H1 (cell line): ENCODE results near the gene MMP24OS. TPM values are rescaled to one million over a fixed set of nuclear protein-coding genes. Genes with fewer than 3 reads are reported as not detected.

ENCODE experiments used
- BACH1 ChIP-seq: IDR thresholded peaks from 2 replicates; pipeline ENCODE4 v1.6.1; 2012; ENCODE audit warnings: low read length, improper control_type of control experiment
- BRCA1 ChIP-seq: IDR thresholded peaks from 2 replicates; pipeline ENCODE4 v1.6.1; 2012; ENCODE audit warnings: low read depth, low read length, improper control_type of control experiment
- FOSL1 ChIP-seq: IDR thresholded peaks from 2 replicates; pipeline ENCODE4 v1.6.1; 2011; ENCODE audit warnings: mild to moderate bottlenecking, low read depth, low read length, moderate library complexity; ENCODE audit not compliant: insufficient read depth
- JUN ChIP-seq: IDR thresholded peaks from 2 replicates; pipeline ENCODE4 v1.6.1; 2011; ENCODE audit warnings: low read depth, mild to moderate bottlenecking, improper control_type of control experiment, low read length
- SAP30 ChIP-seq: fragments of 300-600 bp; sonication (generic); IDR thresholded peaks from 2 replicates; pipeline ENCODE4 v1.7.1; 2012; ENCODE audit warnings: low read length, moderate library complexity, mild to moderate bottlenecking, inconsistent platforms; ENCODE audit not compliant: insufficient read depth, insufficient replicate concordance
- polyA plus RNA-seq, 7 experiments: library from polyadenylated mRNA; depleted of rRNA in 3 of 7; stranded (reverse) in 5 of 7; unstranded in 2 of 7; fragments of >200 nt in 5 of 7; fragments of 200-250 nt in 2 of 7; gene quantifications; 1 replicate in 5 of 7; 2 replicates in 1 of 7; 4 replicates in 1 of 7; pipeline versions ENCODE4 v1.2.1 to v1.2.3, GENCODE V29; 2011 to 2013; ENCODE audit warnings: missing spikeins in 2 of 7, mixed read lengths in 2 of 7
- total RNA-seq: library from RNA; stranded (reverse); fragmentation: NEBNext Ultra II Directional; extraction: Animal tissue kit (Norgen Biotek cat#: 25700); gene quantifications from 2 replicates; pipeline ENCODE4 v1.2.1, GENCODE V29; 2021

The MMP24OS gene
- total and polyA plus RNA-seq, 2 of the 8 experiments (the other 6 are each of a cell fraction or from before 2014, with no cell fraction given): 19.0 to 21.3 TPM

- no peak for TF ChIP-seq BRCA1
- no peak for TF ChIP-seq FOSL1
- no peak for TF ChIP-seq SAP30
- TF ChIP-seq JUN: no peak
- TF ChIP-seq BACH1: no peak
These were observed 20.3 kb upstream of the MMP24OS start (continued) for GRCh38 chr20:35298264-35298663.
